ENCODE measurements around the gene SP3. TPM values are rescaled to one million over a fixed set of nuclear protein-coding genes. Genes with fewer than 3 reads are reported as not detected.

SP3 gene
- total RNA-seq, 2 experiments from 2014 or later = 101 TPM

DNA sequence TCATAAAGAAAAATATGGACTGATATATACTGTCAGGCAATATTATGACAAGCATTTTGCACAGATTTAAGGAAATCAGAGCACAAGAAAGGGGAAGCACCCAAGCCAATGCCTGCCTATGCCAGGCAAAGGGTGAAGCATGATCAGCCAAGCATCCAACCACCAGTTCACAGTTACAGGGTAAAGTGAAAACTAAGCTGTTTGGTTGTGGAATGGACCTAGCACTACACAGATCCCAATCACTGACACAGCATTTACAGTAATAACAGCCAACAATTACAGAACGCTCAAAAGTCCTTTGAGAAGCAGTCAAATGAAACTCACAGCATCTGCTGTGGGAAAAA, 90.3 kb downstream of the SP3 start:
- no peak for ATAC-seq (ENCODE audit: low read depth)
- no peaks in the 10 kb centered on the region for H3K9me3 Mint-ChIP-seq

DNA sequence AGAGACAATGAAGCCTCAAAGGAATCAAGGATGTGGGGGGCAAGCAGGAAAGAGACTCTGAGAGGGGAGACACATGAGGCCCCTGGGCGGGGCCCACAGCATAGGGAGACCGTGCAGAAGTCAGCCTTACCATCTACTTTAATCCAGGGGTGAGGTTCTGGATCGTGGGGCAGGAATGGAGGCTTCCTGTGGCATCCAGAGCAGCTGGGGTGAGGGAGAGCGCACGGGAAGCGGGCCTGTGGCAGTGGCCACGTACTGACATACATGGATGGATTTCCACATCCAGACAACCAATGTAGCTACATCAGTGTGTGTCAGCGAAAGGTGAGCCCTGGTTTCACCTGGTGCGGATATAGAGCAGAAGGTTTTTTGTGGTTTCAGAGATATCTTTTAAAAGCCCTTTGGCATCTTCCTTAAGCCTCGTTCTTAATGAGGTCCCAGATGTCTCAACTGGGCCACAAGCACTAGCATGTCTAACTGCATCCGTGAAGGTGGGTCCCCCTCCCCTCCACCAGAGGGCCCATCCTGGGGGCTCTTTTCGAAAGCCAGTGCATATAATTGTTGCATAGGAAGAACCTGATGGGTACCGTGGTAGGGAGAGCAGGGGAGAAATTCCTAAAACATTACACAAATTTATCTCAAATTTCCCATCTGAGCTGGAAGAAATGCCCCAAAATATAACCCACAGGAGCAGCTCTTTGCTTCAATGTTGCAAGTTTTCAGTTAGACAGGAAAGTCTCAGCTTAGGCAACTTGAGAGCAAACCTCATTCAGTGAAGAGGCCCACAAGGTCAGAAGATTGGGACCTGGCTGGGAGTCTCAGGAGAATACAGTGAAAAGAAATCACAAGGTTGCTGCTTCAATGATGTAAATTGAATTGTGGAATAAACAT, 90.9 kb downstream of the SP3 start:
- no peak for DNase-seq
- Mint-ChIP-seq H3K9me3 (no peaks in the 10 kb centered on the region), H3K4me1 (no peaks in the 10 kb centered on the region), H3K27me3 (peaks cover 10% of the 10 kb centered on the region), H3K27ac (no peak overlapping the region), H3K4me3 (no peak overlapping the region), H3K36me3 (no peaks in the 10 kb centered on the region)
- no peak for ATAC-seq (ENCODE audit: low read depth)
- POLR2A ChIA-PET = no interaction called here

More for the DNA sequence above, 90.3 kb downstream of the SP3 start:
- no peak overlapping the region for H3K27ac Mint-ChIP-seq
- H3K36me3 Mint-ChIP-seq = no peaks in the 10 kb centered on the region
- POLR2A ChIA-PET = no interaction called here
- H3K27me3 Mint-ChIP-seq = peaks cover 14% of the 10 kb centered on the region
- no peak for DNase-seq
- H3K4me1 Mint-ChIP-seq = no peaks in the 10 kb centered on the region
- no peak overlapping the region for H3K4me3 Mint-ChIP-seq

DNA sequence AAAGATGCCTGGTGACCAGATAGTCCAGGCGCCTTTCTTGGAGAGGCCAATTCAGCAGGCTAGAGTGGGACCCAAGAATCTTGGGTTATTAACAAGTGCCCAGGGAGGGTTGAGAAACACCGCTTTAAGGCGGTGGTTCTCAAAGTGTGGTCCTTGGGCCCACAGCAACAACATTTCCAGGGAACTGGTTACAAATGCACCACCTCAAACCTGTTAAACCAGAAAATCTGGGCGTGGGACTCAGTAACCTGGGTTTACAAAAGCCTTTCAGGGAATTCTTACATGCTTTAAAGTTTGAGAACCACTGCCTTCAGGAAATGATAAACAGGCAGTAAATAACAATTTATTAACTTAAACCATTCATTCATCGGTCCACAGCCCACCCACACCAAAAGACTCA, 92.5 kb downstream of the SP3 start:
- Mint-ChIP-seq H3K27me3 (peaks cover 13% of the 10 kb centered on the region), H3K9me3 (no peaks in the 10 kb centered on the region), H3K4me3 (no peak overlapping the region), H3K27ac (no peak overlapping the region), H3K36me3 (no peaks in the 10 kb centered on the region), H3K4me1 (no peaks in the 10 kb centered on the region)
- POLR2A ChIA-PET = no interaction called here
- DNase-seq (no peak), ATAC-seq (ENCODE audit: low read depth) (no peak)

DNA sequence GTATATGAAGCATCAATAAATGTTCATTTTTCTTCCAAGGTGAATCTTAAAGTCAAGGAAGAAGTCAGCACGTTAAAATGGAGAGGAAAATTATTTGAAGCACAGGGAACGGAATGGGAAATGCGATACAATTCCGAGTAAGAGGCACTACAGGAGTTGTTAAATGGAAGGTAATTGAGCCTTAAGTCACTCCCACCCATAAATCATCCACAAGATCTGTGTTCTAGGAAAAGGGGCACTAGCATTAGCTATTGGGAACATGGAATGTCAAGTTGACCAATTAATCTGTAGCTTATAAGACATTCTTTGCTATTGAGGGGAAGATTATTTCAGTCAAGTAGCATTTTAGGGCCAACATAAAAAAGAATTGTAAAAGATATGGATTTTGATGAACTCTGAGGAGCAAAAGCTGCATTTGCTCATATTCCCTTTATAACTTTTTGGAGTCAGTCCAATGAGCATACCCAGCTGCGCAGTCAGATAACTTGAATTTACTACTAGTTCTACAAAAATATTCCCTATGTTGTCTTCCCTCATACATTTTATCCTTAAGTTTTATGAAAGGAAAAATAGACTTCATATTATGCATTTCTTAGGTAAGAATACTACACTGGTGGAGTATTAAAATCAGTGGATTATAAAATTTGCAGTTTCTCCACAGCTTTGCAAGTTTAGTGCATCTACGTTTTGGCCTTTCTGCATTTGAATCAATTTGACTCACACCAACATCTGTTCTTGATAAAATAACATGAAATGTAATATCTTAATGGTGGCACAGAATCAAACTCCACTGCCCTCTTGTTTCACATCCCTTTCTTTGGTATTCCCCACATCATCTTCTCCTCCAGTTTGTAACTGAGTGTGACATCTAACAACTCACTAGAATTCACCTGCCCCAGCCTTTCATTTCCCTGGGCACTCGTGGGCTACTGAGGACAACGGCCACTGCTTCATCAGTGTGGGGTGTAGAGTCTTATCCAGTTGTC, 95.6 kb downstream of the SP3 start:
- H3K27me3 Mint-ChIP-seq = peaks cover 21% of the 10 kb centered on the region

DNA sequence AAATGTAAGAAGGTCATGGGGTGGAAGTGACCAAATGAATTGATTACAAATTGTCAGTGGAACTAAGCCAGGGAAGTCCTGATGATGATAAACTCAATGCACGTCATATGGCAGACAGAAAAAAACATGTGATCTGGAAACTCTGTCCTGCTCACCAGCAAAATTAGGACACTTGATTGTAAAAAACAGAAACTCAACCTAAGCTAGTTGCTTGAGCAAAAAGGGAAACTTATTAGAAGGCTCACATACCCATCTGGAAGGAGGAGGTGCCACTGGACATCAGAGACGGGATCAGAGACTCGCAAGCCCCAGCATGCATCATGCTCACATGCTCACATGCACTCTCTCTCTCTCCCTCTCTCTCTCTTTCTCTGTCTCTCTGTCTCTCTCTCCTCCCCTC, 96.8 kb downstream of the SP3 start:
- Mint-ChIP-seq H3K9me3 (no peaks in the 10 kb centered on the region), H3K27me3 (peaks cover 21% of the 10 kb centered on the region), H3K36me3 (no peaks in the 10 kb centered on the region), H3K4me3 (no peak overlapping the region), H3K4me1 (no peaks in the 10 kb centered on the region), H3K27ac (no peak overlapping the region)
- no peak for DNase-seq
- POLR2A ChIA-PET = no interaction called here
- no peak for ATAC-seq (ENCODE audit: low read depth)

More for the DNA sequence above, 95.6 kb downstream of the SP3 start:
- DNase-seq (no peak), ATAC-seq (ENCODE audit: low read depth) (no peak)
- POLR2A ChIA-PET = no interaction called here
- Mint-ChIP-seq H3K27ac (no peak overlapping the region), H3K36me3 (no peaks in the 10 kb centered on the region), H3K4me1 (no peaks in the 10 kb centered on the region), H3K4me3 (no peak overlapping the region), H3K9me3 (no peaks in the 10 kb centered on the region)

DNA sequence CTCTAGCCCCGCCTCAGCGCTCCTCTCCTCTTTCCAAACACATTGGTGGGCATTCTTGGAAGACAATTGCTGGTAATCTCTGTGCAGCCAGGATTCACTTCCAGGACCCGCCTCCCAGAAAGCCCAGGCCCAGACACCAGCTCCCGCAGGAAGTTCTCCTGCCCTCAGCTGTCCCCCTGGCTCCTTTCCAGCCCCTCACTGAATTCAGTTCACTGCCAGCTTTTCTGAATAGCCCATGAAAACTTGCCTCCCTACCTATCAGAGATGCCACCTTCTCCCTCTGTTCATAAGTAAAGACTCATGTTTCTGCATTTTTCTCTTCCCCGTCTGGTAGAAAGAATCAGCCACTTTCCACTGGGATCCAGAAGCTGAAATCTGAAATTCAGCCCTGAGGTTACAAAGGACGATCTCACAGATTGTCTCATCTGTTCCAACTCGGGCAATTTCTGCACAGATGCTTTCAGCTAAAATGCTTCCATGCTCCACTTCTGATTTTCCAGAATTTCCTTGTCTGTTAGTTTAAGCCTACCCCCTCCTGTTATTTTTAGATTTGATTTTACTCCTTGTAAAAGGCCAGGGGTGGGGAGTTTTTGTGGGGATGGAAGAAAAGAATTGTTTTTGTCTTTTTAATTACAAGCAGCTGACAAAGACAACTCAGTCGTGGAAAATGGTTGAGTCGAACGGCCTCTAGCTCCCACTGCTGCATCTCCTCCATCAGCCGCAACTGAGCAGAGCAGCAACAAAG, 98.1 kb downstream of the SP3 start:
- no peak overlapping the region for H3K27ac Mint-ChIP-seq
- H3K4me1 Mint-ChIP-seq = peaks cover 2% of the 10 kb centered on the region
- peaks cover 21% of the 10 kb centered on the region for H3K27me3 Mint-ChIP-seq
- no peak for DNase-seq
- no peaks in the 10 kb centered on the region for H3K36me3 Mint-ChIP-seq
- no peaks in the 10 kb centered on the region for H3K9me3 Mint-ChIP-seq
- no peak overlapping the region for H3K4me3 Mint-ChIP-seq
- ATAC-seq (ENCODE audit: low read depth) = no peak
- POLR2A ChIA-PET = no interaction called here

DNA sequence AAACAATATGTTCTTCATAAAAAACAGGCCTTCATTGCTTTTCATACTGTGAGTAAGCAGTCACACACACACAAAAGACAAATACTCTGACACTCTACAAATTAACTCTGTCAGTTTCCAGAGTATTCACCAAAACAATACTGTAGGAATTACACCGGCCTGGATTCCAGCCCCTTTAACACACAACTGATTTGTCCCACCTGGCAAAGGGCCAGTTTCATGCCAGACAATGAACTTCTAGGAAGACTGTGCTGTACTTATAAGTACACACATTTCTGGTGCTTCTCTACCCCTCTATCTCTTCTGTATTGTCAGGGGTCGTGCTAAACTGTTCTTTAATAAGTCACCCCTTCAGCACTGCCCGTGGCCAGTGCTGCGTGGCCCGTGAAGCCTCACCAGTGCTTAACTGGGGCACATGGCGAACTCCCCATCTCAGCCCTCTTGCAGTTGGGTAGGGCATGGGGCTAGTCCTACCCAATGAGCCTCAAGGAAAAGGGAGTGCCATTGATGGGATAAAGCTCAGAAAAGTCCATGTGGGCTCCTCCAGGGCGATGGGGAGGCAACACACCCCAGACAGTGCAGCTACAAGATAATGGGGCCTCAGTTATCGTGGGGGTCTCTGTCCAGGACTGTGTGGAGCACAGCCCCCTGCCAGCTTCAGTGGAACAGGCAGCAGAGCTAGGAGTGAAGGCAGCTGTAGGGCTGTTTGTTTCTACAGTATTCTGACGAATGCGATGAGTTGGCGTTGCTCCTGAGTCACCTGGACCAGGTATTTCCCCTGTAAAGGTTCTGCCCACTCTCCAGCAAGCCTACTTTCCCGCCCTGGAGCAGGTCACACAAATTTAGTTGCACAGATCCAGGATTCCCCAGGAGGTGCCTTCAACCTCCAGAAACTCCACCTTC, 99.0 kb downstream of the SP3 start:
- Mint-ChIP-seq H3K27ac (no peak overlapping the region), H3K27me3 (peaks cover 21% of the 10 kb centered on the region), H3K4me1 (peaks cover 4% of the 10 kb centered on the region), H3K36me3 (no peaks in the 10 kb centered on the region), H3K9me3 (no peaks in the 10 kb centered on the region), H3K4me3 (no peak overlapping the region)
- no peak for ATAC-seq (ENCODE audit: low read depth)
- no peak for DNase-seq
- POLR2A ChIA-PET = no interaction called here

DNA sequence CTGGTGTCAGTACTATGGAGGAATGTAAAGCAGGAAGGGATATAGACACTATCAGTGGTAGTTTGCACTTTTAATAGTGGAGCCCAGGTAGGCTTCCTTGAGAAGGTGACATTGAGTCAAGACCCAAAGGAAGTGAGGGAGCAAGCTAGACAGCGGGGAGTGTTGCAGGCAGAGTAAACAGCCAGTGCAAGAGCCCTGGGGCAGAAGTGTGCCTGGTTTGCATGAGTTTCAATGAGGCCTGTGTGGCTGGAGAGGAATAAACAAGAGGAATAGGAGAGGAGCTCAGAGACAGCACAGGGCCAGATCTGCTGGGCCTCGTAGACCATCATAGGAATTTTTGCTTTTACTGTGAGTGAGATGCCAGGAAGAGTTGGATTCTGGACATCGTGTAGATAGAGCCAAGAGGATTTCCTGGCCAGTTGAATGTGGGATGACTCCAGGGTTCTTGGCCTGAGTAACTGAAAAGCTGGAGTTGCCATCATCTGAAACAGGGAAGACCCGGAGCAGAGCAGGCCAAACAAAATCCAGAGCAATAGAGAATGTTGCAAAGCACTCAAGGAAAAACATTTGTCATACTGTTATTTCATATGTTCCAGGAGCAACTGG, 102.5 kb downstream of the SP3 start:
- Mint-ChIP-seq H3K36me3 (no peaks in the 10 kb centered on the region), H3K27ac (no peak overlapping the region), H3K27me3 (peaks cover 8% of the 10 kb centered on the region), H3K4me1 (peaks cover 26% of the 10 kb centered on the region), H3K4me3 (no peak overlapping the region), H3K9me3 (no peaks in the 10 kb centered on the region)
- DNase-seq (no peak), ATAC-seq (ENCODE audit: low read depth) (no peak)
- POLR2A ChIA-PET = no interaction called here

DNA sequence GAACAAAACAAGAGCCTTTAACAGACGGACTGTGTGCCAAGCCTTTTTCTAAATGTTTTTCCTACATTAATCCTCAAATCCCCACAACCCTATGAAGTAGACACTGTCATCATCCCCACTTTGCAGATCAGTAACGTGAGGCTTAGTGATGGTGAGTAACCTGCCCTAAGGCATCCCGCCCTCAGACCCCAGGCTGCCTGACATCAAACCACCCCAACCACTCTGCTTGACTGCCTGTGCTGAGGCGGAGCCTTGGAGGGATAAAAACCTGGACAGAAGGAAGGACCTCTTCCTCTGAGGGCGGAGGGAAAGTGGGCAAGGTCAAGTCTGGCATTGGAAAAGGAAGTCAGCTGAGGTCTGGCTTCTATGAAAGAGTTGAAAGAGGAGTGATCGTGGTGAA, 104.6 kb downstream of the SP3 start:
- peak overlapping the region; percentile 6 for H3K27ac Mint-ChIP-seq
- H3K9me3 Mint-ChIP-seq = no peaks in the 10 kb centered on the region
- H3K4me3 Mint-ChIP-seq = peak overlapping the region; percentile 57
- H3K36me3 Mint-ChIP-seq = no peaks in the 10 kb centered on the region
- ATAC-seq (ENCODE audit: low read depth) (no peak), DNase-seq (no peak)
- POLR2A ChIA-PET = no interaction called here
- H3K27me3 Mint-ChIP-seq = peaks cover 2% of the 10 kb centered on the region
- H3K4me1 Mint-ChIP-seq = peaks cover 26% of the 10 kb centered on the region

DNA sequence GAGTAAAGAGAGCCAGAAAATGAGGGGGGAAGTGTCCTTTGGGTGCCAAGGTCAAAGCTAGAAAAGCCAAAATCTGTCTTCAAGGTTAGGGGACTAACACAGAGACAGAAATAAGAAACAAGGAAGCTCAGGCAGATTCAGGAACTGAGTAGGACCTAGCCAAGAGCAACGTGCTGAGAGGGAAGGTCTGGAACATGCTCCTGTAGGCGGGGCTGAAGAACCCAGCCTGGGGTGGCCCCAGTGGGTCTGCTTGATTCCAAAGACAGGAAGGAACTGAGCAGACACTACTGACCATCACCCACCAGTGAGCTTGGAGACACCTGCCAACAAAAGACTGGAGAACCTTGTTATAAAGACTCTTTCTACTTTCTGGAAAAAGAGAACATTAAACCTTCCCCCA, 105.1 kb downstream of the SP3 start:
- POLR2A ChIA-PET = no interaction called here
- H3K27ac Mint-ChIP-seq = peak overlapping the region; percentile 54
- no peak for ATAC-seq (ENCODE audit: low read depth)

DNA sequence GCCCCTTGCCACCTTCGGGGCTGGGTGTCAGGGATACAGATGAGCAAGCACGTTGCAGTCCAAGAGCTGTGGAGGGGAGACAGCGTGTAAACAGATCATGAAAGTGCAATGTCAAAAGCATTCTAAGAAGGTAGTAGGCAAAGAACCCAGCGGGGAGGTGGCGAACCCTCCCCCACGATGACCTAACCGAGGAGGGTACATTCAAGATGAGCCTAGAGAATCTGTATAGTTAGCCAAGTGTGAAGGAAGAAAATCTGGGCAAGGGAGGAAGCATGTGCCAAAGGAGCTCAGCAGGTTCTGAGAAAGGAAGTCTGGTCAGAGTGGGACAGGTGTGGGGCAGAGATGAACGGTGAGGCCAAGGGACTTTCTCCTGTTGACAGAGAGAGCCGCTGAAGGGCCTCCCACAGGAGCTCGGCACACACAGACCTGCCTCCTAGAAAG, 106.9 kb downstream of the SP3 start:
- no peaks in the 10 kb centered on the region for H3K36me3 Mint-ChIP-seq
- POLR2A ChIA-PET = interaction anchor here (0.5 kb wide), 1 partner anchor 106 kb away, joined by 3 read pairs; no protein-coding TSS in a partner anchor
- DNase-seq (no peak), ATAC-seq (ENCODE audit: low read depth) (no peak)
- H3K9me3 Mint-ChIP-seq = no peaks in the 10 kb centered on the region
- H3K4me1 Mint-ChIP-seq = peaks cover 26% of the 10 kb centered on the region
- peak overlapping the region; percentile 10 for H3K27ac Mint-ChIP-seq
- H3K4me3 Mint-ChIP-seq = no peak overlapping the region
- peaks cover 3% of the 10 kb centered on the region for H3K27me3 Mint-ChIP-seq

More for the DNA sequence above, 105.1 kb downstream of the SP3 start:
- Mint-ChIP-seq H3K4me1 (peaks cover 26% of the 10 kb centered on the region), H3K36me3 (no peaks in the 10 kb centered on the region), H3K9me3 (no peaks in the 10 kb centered on the region), H3K27me3 (peaks cover 2% of the 10 kb centered on the region), H3K4me3 (no peak overlapping the region)
- no peak for DNase-seq

Data from activated naive CD8-positive, alpha-beta T cell treated with anti-CD3 and anti-CD28 coated beads, Interleukin-2, amount 10 ng/mL, durations not matched to agents 7 days and 5 days (primary cell).